Measurements from ENCODE around the gene RALGAPA2. TPM values are rescaled to one million over a fixed set of nuclear protein-coding genes. Genes with fewer than 3 reads are reported as not detected.

The RALGAPA2 gene
- total RNA-seq, 1 experiment from 2014 or later = 18.2 TPM

DNA sequence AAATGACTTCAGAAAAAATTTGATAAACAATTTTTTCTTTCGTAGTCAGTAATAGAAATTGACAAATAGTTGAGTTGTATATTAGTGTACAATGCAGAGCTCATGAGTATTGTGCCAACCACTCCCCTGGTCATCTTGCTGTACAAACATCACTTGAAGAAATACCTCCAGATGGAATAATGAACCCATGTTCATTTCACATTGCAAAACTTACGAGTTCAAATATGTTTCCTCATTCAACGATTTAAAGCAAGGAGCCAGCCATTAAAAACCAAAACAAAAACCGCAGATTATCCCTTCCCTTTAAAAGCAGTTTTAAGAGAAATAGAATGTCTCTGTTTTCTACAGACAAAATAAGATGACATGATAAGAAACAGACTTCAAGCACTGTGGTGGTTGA is 62.5 kb downstream of the RALGAPA2 start (continued):
- TF ChIP-seq, protein P1, sequence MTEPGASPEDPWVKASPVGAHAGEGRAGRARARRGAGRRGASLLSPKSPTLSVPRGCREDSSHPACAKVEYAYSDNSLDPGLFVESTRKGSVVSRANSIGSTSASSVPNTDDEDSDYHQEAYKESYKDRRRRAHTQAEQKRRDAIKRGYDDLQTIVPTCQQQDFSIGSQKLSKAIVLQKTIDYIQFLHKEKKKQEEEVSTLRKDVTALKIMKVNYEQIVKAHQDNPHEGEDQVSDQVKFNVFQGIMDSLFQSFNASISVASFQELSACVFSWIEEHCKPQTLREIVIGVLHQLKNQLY (CRISPR knock-in tag; IDR thresholded peaks at IDR 0.05) = no peak
- TF ChIP-seq FOXK1 (CRISPR knock-in tag; IDR thresholded peaks at IDR 0.05) (no peak), GABPB1 (CRISPR knock-in tag; IDR thresholded peaks at IDR 0.05) (no peak), ELF4 (CRISPR knock-in tag; IDR thresholded peaks at IDR 0.05; ENCODE audit: low read depth) (no peak)

DNA sequence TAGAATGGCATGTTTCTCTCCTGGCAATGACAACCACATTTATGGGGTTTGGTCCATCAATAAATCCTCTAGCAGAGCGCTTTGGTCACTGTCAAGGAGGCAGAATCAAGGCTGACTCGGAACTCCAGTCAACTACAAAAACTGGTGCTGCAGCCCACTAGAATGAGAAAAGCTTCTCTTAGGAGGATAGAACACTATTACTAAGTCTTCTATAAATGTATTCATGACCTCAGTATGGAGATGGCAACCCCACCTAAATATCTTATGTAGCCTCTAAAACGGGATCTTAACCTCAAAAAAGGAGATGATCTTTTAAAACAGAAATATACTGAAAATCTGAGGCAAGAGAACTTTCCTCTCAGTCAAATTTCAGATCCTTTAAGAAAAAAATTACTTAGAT is 68.5 kb downstream of the RALGAPA2 start:
- H3K4me1 Mint-ChIP-seq = peaks cover 17% of the 10 kb centered on the region
- ChIA-PET POLR2A (no interaction called here), CTCF (interaction anchor here (0.8 kb wide), 1 partner anchor 176 kb away, joined by 3 read pairs; no protein-coding TSS in a partner anchor)
- H3K36me3 Mint-ChIP-seq = peaks cover 4% of the 10 kb centered on the region; the same call in 1 of the 2 replicates
- no peak for ATAC-seq
- H3K9me3 Mint-ChIP-seq = no peaks in the 10 kb centered on the region; the same call in 1 of the 2 replicates
- no peak overlapping the region for H3K27ac Mint-ChIP-seq
- H3K27me3 Mint-ChIP-seq (ENCODE audit: low read depth) = no peaks in the 10 kb centered on the region
- H3K4me3 Mint-ChIP-seq = no peak overlapping the region
- DNase-seq (ENCODE audit: low spot score) = no peak
- TF ChIP-seq, protein P2, sequence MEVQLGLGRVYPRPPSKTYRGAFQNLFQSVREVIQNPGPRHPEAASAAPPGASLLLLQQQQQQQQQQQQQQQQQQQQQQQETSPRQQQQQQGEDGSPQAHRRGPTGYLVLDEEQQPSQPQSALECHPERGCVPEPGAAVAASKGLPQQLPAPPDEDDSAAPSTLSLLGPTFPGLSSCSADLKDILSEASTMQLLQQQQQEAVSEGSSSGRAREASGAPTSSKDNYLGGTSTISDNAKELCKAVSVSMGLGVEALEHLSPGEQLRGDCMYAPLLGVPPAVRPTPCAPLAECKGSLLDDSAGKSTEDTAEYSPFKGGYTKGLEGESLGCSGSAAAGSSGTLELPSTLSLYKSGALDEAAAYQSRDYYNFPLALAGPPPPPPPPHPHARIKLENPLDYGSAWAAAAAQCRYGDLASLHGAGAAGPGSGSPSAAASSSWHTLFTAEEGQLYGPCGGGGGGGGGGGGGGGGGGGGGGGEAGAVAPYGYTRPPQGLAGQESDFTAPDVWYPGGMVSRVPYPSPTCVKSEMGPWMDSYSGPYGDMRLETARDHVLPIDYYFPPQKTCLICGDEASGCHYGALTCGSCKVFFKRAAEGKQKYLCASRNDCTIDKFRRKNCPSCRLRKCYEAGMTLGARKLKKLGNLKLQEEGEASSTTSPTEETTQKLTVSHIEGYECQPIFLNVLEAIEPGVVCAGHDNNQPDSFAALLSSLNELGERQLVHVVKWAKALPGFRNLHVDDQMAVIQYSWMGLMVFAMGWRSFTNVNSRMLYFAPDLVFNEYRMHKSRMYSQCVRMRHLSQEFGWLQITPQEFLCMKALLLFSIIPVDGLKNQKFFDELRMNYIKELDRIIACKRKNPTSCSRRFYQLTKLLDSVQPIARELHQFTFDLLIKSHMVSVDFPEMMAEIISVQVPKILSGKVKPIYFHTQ (CRISPR knock-in tag; IDR thresholded peaks at IDR 0.05) = no peak
- TF ChIP-seq, protein P3, sequence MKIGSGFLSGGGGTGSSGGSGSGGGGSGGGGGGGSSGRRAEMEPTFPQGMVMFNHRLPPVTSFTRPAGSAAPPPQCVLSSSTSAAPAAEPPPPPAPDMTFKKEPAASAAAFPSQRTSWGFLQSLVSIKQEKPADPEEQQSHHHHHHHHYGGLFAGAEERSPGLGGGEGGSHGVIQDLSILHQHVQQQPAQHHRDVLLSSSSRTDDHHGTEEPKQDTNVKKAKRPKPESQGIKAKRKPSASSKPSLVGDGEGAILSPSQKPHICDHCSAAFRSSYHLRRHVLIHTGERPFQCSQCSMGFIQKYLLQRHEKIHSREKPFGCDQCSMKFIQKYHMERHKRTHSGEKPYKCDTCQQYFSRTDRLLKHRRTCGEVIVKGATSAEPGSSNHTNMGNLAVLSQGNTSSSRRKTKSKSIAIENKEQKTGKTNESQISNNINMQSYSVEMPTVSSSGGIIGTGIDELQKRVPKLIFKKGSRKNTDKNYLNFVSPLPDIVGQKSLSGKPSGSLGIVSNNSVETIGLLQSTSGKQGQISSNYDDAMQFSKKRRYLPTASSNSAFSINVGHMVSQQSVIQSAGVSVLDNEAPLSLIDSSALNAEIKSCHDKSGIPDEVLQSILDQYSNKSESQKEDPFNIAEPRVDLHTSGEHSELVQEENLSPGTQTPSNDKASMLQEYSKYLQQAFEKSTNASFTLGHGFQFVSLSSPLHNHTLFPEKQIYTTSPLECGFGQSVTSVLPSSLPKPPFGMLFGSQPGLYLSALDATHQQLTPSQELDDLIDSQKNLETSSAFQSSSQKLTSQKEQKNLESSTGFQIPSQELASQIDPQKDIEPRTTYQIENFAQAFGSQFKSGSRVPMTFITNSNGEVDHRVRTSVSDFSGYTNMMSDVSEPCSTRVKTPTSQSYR (CRISPR knock-in tag; IDR thresholded peaks at IDR 0.05) = no peak
- TF ChIP-seq GABPB1 (CRISPR knock-in tag; IDR thresholded peaks at IDR 0.05) = no peak
- TF ChIP-seq ZNF138 (CRISPR knock-in tag; conservative IDR thresholded peaks at IDR 0.05) = no peak
- no peak for TF ChIP-seq MYBL2 (CRISPR knock-in tag; IDR thresholded peaks at IDR 0.05)
- TF ChIP-seq, protein P4, sequence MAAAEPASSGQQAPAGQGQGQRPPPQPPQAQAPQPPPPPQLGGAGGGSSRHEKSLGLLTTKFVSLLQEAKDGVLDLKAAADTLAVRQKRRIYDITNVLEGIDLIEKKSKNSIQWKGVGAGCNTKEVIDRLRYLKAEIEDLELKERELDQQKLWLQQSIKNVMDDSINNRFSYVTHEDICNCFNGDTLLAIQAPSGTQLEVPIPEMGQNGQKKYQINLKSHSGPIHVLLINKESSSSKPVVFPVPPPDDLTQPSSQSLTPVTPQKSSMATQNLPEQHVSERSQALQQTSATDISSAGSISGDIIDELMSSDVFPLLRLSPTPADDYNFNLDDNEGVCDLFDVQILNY (CRISPR knock-in tag; IDR thresholded peaks at IDR 0.05) = no peak
- no peak for TF ChIP-seq ETV6 (CRISPR knock-in tag; IDR thresholded peaks at IDR 0.05)
- no peak for TF ChIP-seq NFE2L1 (CRISPR knock-in tag; IDR thresholded peaks at IDR 0.05)
- TF ChIP-seq, protein P5, sequence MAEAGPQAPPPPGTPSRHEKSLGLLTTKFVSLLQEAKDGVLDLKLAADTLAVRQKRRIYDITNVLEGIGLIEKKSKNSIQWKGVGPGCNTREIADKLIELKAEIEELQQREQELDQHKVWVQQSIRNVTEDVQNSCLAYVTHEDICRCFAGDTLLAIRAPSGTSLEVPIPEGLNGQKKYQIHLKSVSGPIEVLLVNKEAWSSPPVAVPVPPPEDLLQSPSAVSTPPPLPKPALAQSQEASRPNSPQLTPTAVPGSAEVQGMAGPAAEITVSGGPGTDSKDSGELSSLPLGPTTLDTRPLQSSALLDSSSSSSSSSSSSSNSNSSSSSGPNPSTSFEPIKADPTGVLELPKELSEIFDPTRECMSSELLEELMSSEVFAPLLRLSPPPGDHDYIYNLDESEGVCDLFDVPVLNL (CRISPR knock-in tag; IDR thresholded peaks at IDR 0.05; ENCODE audit: borderline replicate concordance, low read depth) = no peak
- no peak for TF ChIP-seq TEAD1 (CRISPR knock-in tag; IDR thresholded peaks at IDR 0.05)
- TF ChIP-seq ELF4 (CRISPR knock-in tag; IDR thresholded peaks at IDR 0.05; ENCODE audit: low read depth) = no peak
- TF ChIP-seq ZNF671 (CRISPR knock-in tag; IDR thresholded peaks at IDR 0.05) = no peak
- TF ChIP-seq, protein P6, sequence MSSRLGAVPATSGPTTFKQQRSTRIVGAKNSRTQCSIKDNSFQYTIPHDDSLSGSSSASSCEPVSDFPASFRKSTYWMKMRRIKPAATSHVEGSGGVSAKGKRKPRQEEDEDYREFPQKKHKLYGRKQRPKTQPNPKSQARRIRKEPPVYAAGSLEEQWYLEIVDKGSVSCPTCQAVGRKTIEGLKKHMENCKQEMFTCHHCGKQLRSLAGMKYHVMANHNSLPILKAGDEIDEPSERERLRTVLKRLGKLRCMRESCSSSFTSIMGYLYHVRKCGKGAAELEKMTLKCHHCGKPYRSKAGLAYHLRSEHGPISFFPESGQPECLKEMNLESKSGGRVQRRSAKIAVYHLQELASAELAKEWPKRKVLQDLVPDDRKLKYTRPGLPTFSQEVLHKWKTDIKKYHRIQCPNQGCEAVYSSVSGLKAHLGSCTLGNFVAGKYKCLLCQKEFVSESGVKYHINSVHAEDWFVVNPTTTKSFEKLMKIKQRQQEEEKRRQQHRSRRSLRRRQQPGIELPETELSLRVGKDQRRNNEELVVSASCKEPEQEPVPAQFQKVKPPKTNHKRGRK (CRISPR knock-in tag; IDR thresholded peaks at IDR 0.05; ENCODE audit: borderline replicate concordance) = no peak
- TF ChIP-seq, protein P7, sequence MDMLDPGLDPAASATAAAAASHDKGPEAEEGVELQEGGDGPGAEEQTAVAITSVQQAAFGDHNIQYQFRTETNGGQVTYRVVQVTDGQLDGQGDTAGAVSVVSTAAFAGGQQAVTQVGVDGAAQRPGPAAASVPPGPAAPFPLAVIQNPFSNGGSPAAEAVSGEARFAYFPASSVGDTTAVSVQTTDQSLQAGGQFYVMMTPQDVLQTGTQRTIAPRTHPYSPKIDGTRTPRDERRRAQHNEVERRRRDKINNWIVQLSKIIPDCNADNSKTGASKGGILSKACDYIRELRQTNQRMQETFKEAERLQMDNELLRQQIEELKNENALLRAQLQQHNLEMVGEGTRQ (CRISPR knock-in tag; IDR thresholded peaks at IDR 0.05) = no peak
- TF ChIP-seq, protein P8, sequence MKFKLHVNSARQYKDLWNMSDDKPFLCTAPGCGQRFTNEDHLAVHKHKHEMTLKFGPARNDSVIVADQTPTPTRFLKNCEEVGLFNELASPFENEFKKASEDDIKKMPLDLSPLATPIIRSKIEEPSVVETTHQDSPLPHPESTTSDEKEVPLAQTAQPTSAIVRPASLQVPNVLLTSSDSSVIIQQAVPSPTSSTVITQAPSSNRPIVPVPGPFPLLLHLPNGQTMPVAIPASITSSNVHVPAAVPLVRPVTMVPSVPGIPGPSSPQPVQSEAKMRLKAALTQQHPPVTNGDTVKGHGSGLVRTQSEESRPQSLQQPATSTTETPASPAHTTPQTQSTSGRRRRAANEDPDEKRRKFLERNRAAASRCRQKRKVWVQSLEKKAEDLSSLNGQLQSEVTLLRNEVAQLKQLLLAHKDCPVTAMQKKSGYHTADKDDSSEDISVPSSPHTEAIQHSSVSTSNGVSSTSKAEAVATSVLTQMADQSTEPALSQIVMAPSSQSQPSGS (CRISPR knock-in tag; IDR thresholded peaks at IDR 0.05; ENCODE audit: borderline replicate concordance, low read depth) = no peak
- TF ChIP-seq, protein P9, sequence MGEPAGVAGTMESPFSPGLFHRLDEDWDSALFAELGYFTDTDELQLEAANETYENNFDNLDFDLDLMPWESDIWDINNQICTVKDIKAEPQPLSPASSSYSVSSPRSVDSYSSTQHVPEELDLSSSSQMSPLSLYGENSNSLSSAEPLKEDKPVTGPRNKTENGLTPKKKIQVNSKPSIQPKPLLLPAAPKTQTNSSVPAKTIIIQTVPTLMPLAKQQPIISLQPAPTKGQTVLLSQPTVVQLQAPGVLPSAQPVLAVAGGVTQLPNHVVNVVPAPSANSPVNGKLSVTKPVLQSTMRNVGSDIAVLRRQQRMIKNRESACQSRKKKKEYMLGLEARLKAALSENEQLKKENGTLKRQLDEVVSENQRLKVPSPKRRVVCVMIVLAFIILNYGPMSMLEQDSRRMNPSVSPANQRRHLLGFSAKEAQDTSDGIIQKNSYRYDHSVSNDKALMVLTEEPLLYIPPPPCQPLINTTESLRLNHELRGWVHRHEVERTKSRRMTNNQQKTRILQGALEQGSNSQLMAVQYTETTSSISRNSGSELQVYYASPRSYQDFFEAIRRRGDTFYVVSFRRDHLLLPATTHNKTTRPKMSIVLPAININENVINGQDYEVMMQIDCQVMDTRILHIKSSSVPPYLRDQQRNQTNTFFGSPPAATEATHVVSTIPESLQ (CRISPR knock-in tag; IDR thresholded peaks at IDR 0.05) = no peak
- TF ChIP-seq, protein P10, sequence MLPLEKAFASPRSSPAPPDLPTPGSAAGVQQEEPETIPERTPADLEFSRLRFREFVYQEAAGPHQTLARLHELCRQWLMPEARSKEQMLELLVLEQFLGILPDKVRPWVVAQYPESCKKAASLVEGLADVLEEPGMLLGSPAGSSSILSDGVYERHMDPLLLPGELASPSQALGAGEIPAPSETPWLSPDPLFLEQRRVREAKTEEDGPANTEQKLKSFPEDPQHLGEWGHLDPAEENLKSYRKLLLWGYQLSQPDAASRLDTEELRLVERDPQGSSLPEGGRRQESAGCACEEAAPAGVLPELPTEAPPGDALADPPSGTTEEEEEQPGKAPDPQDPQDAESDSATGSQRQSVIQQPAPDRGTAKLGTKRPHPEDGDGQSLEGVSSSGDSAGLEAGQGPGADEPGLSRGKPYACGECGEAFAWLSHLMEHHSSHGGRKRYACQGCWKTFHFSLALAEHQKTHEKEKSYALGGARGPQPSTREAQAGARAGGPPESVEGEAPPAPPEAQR (CRISPR knock-in tag; IDR thresholded peaks at IDR 0.05) = no peak
